T-helper 9 cell (primary cell): ENCODE data around the gene THNSL1.
"Not testable (repeated sequence)": the region's sequence is repeated elsewhere in the genome, so short reads cannot be mapped to it uniquely, and the experiment has no call there.

Source experiments
- DNase-seq: peaks from one replicate; pipeline ENCODE4 v3.0.0-alpha.2; 2020

The THNSL1 gene

DNA sequence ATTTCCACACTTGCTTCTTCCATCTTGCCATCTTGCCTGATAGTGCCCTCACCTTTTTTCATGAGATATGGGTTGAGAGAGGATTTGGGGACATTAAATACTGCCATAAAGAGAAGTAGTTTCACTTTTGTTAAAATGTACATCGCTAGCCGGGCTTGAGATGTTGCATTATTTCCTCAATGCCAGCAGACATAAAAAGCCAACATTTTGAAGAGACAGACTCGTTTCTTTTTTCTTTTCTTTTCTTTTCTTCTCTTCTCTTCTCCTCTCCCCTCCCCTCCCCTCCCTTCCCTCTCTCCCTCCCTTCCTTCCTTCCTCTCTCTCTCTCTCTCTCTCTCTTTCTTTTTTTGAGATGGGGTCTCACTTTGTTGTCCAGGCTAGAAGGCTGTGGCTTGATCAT lies 18.4 kb upstream of the THNSL1 start:
- no peak for DNase-seq

DNA sequence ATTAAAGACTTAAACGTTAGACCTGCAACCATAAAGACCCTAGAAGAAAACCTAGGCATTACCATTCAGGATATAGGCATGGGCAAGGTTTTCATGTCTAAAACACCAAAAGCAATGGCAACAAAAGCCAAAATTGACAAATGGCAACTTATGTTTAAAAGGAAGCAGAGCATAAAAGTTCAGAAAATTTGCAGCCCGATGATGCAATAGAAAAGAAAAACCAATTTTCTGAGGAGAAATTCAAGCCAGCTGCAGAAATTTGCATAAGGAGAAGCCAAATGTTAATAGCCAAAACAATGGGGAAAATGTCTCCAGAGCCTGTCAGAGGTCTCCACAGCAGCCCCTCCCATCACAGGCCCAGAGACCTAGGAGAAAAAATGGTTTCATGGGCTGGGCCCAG lies 4.8 kb upstream of the THNSL1 start:
- DNase-seq: not testable (repeated sequence)

DNA sequence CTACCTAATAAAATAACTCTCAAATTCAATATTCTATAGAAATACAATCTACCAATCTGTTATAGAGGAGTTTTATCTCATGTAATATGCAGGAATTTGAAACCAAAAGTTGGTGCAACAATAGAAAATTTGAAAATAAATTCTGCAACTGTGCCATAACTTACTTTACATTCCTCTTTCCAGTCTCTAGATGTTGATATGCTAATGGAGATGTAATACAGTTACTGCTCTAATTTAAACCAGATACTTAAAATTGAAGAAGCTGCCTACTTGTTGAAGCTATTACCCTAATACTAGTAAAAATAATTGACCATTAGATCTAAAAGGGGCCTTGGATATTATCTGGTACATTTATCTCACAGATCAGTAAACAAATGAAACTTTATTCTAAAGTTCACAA lies 1.8 kb upstream of the THNSL1 start:
- DNase-seq: no peak

DNA sequence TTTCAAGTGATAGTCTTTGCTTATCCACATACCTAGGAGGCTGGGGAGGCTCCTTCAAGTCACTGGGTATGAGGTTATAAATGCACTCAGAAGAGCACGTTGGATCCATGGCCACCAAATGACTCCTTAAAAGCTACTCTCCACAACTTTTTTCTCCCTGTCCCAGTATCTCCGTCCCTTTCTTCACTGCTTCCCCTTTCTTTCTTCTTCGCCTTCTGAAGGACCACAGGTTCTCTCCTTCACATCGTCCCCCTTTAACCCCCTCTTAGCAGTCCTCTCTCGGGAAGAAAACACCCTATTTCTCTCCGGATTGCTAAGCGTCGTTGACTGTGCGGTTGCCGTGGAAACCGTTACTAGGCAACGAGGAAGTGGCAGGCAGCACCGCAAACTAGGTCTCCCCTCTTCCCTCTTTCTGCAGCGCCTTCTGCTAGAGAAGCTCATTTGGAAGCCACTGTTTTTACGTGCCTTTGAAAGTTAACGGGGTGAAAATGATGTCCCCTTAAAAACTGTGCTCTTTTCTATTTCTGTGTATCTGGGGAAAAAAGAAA lies 510 bp upstream of the THNSL1 start, which contains the start of gene ENKUR:
Gene ENKUR (minus strand): TSS at position 331 of the 548 bp plus-strand sequence. CDS start 222 bp downstream, at position 109.
- peak; percentile 97 for DNase-seq

DNA sequence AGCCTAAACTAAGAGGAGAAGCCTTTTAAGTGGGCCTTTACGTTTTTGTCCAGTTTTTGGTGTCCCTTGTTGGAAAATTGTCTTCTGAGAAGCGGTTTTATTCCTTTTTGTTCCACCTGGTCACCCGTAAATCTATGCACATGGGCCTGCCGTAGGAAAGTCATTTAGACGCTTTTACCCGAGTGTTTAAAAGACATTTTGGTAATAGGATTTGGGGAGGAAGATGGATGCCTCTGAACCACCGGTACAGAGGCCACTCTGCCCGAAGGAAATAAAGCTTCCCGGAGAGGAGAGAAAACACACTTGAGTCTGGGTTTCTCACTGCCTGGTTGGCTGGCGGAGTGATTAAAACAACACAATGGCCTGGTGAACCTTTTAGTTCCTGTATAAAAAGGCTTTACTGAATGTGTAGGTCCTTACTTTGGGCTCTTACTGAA lies 760 bp downstream of the THNSL1 start:
- peak; percentile 2 for DNase-seq

DNA sequence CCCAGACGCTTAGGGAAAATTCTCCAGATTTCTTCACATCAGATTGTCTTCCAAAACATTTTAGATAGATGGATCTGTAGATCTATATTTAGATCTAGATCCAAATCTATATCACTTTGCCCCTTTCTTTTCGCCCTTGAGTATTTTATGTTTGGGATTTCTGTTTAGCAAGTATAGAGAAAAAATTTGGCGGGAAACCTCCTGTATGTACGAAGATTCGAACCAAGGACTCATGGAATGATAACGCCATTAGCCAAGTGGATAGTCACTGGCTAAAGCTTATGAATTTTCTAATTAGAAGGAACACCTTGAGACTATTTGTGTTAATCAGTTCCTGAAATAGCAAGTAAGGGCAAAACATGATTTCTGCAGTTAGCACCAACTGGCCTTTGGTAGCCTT lies 1.2 kb downstream of the THNSL1 start:
- no peak for DNase-seq

DNA sequence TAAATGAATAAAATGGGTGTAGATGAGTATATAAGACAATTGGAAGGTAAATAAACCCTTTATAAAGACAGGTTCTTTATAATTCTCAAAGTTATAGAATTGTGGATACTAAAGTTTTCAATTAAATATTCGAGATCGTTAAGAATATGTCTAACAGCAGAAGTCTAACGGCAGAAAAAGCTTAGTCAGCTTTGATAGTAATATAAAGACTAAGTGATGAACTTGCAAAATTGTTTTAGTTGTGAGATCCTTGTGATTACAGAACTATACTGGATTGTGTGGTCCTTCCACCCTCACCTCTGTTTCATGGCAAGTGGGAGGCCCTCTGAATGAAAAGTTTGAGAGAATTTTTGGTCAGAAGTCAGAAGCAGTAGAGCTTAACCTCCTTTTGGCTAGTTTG lies 2.3 kb downstream of the THNSL1 start:
- no peak for DNase-seq

DNA sequence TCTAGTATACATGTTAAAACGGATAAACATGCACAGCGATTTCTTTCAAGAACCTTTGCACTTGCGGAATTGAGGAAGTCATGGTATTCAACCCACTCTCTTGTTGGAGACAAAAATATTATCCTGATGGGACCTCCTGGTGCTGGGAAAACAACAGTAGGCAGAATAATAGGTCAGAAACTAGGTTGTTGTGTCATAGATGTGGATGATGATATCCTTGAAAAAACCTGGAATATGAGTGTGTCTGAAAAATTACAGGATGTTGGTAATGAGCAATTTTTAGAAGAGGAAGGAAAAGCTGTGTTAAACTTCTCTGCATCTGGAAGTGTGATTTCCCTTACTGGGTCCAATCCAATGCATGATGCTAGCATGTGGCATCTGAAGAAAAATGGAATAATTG lies 6.9 kb downstream of the THNSL1 start:
- no peak for DNase-seq

DNA sequence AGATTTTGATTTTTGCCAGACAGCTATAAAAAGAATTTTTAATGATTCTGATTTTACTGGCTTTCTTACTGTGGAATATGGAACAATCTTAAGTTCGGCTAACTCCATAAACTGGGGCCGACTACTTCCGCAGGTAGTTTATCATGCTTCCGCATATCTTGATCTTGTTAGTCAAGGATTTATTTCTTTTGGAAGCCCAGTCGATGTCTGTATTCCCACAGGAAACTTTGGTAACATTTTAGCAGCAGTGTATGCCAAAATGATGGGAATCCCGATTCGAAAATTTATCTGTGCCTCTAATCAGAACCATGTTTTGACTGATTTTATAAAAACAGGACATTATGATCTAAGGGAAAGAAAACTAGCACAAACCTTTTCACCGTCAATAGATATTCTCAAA lies 8.1 kb downstream of the THNSL1 start:
- DNase-seq: no peak

DNA sequence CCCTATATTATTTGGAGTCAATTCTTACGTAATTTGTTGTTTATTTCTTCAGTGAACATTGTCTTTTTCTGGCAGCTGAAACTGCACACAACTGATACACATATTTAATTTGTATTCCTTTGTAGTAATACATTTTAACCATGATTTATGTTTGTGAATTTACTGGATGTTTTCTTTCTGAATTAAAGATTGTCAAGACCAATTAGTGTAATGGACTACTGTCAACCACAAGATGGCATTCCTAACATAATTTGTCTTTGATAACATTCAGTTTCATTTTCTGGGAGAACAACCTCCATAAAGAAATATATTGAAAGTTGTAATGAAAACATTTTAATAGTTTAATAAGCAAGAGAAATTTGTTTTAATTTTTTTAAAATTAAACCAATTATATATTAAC lies 10.1 kb downstream of the THNSL1 start:
- no peak for DNase-seq

DNA sequence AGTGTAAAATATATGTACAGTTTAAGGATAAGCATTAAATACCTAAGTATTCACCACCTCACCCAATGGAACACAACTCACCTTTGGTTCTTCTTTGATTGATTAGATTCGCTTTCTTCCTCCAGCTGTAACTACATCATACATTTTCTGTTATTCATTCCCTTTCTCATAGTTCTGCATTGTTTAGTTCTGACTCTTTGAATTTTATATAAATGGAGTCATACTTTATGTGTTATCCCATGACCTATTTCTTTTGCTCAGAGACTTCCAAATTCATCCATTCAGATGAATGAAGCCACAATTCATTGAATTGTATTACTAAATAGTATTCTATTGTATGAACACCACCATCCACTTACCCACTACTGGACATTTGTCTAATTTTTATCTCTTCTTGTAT lies 12.3 kb downstream of the THNSL1 start:
- DNase-seq: no peak

DNA sequence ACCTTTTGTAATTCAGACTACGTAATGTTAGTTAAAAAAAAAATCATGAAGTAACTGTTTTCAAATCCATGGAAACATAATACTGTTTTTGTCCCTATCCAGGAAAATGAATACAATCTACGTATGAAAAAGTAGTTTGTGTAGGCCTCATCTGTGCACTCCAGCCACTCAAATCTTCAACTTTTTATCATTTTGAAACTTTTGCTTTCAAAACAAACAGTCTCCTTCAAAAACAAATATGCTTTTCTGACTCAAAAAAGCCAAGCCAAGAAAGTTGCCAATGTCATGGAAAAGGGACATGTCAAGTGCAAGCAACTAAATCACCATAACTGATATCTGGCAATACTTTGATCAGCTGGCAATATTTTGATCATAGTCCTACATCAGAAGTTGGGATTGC lies 13.1 kb downstream of the THNSL1 start:
- DNase-seq: no peak

DNA sequence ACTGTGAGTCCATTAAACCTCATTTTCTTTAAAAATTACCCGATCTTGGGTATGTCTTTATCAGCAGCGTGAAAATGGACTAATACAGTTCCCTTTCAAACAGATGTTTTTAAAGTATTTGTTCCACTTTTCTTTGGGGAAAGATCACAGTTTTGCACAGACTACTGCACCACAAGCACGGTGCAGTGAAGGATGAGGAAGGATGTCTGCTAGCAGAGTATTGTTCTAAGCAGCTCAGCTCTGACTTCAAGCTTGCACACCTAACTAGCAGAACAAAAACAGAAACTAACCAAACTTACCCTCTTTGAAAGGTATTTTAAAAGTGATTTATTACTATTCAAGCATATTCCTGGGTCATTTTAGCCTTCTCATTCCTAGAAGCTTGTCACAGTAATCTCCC lies 20.0 kb downstream of the THNSL1 start:
- no peak for DNase-seq

DNA sequence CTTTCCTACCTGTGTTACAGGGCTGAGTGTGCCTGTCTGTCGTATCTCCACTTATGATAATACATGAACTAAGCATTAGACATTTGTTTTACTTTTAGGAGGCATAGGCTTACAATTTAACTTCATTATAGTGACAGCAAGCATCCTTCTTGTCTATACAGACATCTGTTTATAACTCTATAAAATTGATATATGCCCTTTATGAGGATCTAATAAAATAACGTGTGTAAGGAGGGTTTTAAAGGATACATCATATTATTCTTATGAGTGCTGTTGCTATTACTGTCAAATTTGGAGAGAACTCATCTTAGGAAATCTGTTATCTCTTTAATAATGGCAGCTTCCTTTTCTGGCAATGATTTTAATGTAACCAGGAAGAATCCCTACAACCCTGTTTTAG lies 21.9 kb downstream of the THNSL1 start:
- no peak for DNase-seq

DNA sequence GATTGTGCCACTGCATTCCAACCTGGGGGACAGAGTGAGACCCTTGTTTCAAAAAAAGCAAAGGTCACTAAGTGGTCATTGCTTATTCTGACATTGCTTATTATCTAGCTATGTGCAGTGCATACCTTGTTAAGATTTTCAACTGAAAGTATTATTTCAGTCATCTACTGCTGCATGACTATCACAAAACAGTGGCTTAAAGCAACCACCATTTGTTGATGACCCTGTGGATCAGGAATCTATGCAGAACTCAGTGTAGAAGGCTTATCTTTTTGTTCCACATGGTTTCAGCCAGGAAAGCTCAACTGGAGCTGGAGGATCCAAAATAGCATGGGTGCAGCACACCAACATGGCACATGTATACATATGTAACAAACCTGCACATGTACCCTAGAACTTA lies 23.1 kb downstream of the THNSL1 start:
- no peak for DNase-seq

DNA sequence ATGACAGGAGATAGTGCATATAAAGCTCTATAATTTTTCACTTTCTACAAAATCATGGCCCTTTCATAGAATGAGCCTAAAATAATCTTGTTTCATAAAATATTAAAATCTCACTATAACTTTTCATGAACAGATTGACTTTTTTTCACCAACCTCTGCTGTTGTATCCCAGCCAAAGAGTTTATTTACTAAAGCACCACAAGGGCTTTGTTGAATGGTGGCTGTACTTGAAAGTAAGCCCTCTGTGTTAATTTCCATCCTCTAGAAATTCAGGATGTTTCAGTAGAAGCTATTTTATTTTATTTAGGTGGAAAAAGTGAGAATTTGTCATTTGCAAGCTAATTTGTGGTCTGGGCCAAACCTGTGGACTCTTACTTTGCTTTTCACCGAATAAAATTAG lies 30.2 kb downstream of the THNSL1 start:
- DNase-seq: no peak

DNA sequence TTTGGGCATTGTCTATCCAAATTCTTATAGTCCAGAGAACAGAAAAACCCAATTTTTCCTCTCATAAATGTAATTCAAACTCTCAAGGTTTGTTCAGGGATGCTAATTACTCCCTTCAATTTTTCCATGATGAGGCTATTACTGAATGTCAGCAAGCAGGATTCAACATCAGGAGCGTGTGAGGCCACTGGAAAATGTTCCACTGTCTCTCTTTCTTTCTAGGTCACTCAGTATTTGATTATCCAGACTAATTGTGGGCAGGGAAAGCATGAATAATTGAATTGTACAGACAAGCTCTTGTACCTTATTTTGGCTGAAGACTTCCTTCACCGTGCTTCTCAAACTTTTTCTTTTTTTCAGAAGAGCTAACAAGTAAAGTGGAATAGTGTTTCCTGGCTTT lies 30.7 kb downstream of the THNSL1 start:
- no peak for DNase-seq

DNA sequence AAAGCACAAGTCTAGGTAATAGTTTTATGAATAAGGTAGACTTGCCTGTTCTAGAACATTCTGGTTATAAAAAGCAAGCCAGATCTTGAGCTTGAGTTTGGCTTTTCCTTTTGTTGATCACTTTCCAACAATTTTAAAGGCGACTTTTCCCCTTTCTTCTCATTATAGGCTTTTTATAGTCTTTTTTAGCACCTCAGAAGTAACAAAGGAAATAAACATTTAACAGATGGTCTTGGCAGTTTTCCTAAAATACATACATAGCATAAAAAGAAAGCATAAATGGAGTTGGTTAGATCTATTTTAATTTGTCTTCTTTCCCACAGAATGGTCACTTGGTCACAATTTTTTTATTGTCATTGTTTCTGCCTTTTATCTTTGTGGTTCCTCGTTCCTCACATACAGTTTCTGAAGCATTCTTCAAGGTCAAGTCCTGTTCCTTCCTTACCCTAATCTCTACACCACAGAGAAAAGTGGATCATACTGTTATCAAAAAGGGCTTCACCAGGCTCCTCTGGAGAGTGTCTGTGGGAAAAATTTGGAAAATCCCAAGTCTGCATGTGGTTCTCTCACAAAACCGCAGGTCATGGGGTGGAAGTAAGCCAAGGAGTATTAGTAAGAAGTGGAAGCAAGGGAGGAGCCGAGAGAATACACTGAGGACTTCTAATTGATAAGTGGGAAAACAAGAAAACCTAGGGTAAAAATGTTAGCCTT lies 31.3 kb downstream of the THNSL1 start:
- no peak for DNase-seq

DNA sequence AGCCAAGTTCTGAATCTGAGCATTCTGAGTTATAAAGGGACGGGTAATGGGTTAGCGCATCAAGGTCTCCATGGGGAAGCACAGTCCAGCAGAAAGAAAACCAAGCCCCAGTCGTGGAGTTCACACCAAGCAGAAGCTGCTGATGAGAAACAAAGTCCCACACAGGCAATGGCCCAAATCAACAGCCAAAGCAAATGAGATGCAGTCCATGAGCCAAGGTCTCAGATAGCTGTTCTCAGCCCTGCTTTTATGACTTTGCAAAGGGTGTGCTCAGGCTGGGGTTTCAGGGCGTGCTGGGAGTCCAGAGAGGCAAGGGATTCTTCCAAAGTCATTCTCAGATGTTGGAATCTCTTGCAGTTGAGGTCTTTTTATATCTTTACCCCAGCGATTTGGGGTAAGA lies 32.0 kb downstream of the THNSL1 start:
- DNase-seq: no peak

DNA sequence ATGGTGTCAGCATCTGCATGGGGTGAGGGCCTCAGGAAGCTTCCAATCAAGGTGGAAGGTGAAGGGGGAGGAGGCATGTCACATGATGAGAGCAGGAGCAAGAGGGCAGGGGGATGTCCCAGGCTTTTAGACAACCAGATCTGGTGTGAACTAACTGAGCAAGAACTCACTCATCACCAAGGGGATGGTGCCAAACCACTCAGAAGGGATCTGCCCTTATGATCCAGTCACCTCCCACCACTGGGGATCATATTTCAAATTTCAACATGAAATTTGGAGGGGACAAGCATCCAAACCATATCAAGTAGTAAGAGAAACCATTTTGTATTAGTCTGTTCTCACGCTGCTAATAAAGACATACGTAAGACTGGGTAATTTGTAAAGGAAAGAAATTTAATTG lies 33.6 kb downstream of the THNSL1 start:
- DNase-seq: no peak

DNA sequence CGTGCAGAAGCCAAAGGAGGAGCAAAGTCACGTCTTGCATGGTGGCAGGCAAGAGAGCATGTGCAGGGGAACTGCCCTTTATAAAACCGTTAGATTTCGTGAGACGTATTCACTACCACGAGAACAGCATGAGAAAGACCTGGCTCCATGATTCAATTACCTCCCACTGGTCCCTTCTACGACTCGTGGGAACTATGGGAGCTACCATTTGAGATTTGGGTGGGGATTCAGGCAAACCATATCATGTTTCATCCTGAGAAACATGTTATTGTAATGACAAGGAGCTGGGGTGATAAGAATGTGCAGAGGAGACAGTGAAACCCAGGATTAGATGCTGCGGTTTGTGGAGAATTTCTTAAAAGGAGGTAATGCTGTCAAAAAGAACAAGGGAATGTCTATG lies 34.0 kb downstream of the THNSL1 start:
- DNase-seq: no peak

DNA sequence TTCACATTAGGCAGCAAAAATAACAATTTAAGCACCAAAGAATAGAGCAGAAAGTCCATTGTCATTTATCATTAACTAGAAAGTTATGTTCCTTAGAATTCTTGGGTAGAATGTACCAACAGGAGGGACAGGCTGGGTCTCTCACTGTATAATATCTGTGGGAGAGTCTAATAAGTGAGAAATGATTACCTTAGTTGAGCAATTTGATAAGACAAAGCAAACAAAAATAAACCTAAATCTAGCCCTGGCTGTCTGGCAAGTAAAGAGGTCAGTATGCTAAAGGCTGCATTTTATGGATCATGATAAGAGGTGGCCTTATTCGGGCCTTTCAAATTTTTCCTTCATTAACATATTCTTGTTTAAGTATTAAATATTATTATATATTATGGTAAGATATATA lies 35.6 kb downstream of the THNSL1 start:
- DNase-seq: no peak

DNA sequence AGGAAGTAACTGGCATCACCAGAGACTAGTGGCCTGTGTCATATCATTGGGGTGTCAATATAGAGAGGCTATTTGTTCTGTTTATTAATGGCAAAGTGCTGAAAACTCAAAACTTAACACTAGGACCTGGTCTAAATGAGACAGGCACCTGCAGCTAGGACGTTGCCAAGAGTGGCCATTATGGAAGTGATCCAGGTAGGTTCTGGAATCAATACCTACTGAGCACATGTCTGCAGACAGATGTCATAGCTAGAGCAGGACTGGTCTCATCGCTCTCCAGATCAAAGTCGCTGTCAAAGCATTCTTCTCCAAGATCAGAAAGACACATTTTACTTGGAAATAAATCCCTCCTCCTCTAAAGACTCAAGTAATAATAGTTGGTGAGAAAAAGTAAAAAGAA lies 40.3 kb downstream of the THNSL1 start:
- no peak for DNase-seq

DNA sequence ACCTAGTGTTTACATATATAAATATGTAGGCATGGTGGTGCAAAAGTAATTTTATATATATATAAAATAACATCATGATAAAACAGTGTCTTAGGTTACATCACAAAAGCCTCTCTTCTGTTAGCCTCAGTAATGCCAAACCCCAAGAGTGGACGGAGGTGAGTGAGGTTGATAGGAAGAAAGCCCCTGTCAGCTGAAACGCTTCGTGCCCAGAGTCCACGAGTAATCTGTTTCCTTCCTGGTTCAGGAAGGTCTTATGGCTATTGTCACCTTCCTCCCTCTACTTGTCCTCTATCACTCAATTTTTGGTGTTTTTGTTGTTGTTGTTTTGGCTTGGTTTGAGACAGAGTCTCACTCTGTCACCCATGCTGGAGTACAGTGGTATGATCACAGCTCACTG lies 41.5 kb downstream of the THNSL1 start:
- no peak for DNase-seq

DNA sequence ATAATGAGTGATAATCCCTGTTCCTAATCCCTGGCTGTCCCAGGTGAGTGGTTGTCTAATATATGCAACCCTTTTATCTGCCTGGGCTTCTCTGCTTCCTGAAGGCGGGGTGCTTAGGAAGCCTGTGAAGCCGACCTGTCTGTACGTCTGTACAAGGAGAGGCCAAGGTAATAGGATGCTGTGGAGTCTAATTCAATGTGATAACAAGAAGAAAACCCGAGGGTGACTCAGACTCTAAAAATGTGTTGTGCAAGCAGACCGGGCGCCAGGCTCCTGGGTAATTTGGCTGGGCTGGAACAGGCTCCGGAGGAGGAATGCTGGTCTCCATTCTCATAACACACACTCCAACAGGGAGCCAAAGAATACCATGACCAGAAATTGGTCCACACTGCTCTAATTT lies 43.6 kb downstream of the THNSL1 start:
- no peak for DNase-seq
